IMR-90 (cell line): ENCODE data around the gene NCK1. TPM values are rescaled to one million over a fixed set of nuclear protein-coding genes. Genes with fewer than 3 reads are reported as not detected.

ENCODE experiments used
- ATAC-seq: fragments of 200-7000 bp; cut with Tn5 transposase; 2 replicates; pipeline ENCODE4 v1.9.1; 2020; ENCODE audit warnings: low read depth, mild to moderate bottlenecking, moderate library complexity
- BruUV-seq: library from RNA; stranded (reverse); fragments of 400-500 nt; replicated peaks from 2 replicates; lab custom pipeline; 2021; lab: Mats Ljungman, UMichigan
- CTCF ChIA-PET: fragments of 300-600 bp; formaldehyde crosslinking; extraction: SDS; loops from one replicate; lab custom pipeline; 2021; ENCODE audit warnings: antibody characterized with exemption; lab: Yijun Ruan, JAX
- POLR2A ChIA-PET: fragments of 300-600 bp; sonication (Branson Sonifier 250); formaldehyde crosslinking; loops from one replicate; lab custom pipeline; 2022; ENCODE audit warnings: antibody characterized with exemption; ENCODE audit not compliant: unreplicated experiment; lab: Charles Lee
- DNase-seq: peaks from one replicate; pipeline ENCODE4 v3.0.0; 2013
- H2AFZ ChIP-seq: replicated peaks from 2 replicates; pipeline ENCODE3; 2013; ENCODE audit warnings: low read length, mild to moderate bottlenecking; ENCODE audit not compliant: poor library complexity
- H2AK5ac ChIP-seq: 2 replicates; pipeline ENCODE4 v1.6.1; 2013; ENCODE audit warnings: low read depth, low read length, inconsistent platforms
- H2AK9ac ChIP-seq: replicated peaks from 2 replicates; pipeline ENCODE3; 2013; ENCODE audit warnings: mild to moderate bottlenecking, low read depth, low read length, moderate library complexity; ENCODE audit not compliant: poor library complexity
- H2BK120ac ChIP-seq: 2 replicates; pipeline ENCODE4 v1.6.1; 2013; ENCODE audit warnings: low read depth, low read length, inconsistent platforms
- H2BK15ac ChIP-seq: 3 replicates; pipeline ENCODE4 v1.6.1; 2013; ENCODE audit warnings: low read depth, low read length, inconsistent platforms
- H2BK20ac ChIP-seq: 2 replicates; pipeline ENCODE4 v1.6.1; 2013; ENCODE audit warnings: low read depth, mild to moderate bottlenecking, inconsistent platforms, low read length, moderate library complexity
- H2BK5ac ChIP-seq: 2 replicates; pipeline ENCODE4 v1.6.1; 2013; ENCODE audit warnings: mild to moderate bottlenecking, low read depth, low read length, inconsistent platforms; ENCODE audit not compliant: poor library complexity, severe bottlenecking
- H3K14ac ChIP-seq: replicated peaks from 2 replicates; pipeline ENCODE4 v1.6.1; 2013; ENCODE audit warnings: low read depth, low read length, inconsistent platforms
- H3K18ac ChIP-seq: 2 replicates; pipeline ENCODE4 v1.6.1; 2013; ENCODE audit warnings: low read depth, low read length, control low read depth
- H3K23ac ChIP-seq: 2 replicates; pipeline ENCODE4 v1.6.1; 2013; ENCODE audit warnings: low read depth, low read length, inconsistent platforms
- H3K27ac ChIP-seq: 2 replicates; pipeline ENCODE4 v1.5.1; 2013; ENCODE audit warnings: mild to moderate bottlenecking, control low read depth, low read length; ENCODE audit not compliant: insufficient read depth
- H3K27me3 ChIP-seq: 2 replicates; pipeline ENCODE4 v1.6.1; 2013; ENCODE audit warnings: low read length; ENCODE audit not compliant: control insufficient read depth, insufficient read depth
- H3K36me3 ChIP-seq: 2 replicates; pipeline ENCODE4 v1.6.1; 2013; ENCODE audit warnings: low read length, mixed read lengths; ENCODE audit not compliant: control insufficient read depth, insufficient read depth
- H3K4ac ChIP-seq: 2 replicates; pipeline ENCODE4 v1.6.1; 2013; ENCODE audit warnings: low read depth, low read length, inconsistent platforms
- H3K4me1 ChIP-seq: 2 replicates; pipeline ENCODE4 v1.6.1; 2013; ENCODE audit warnings: low read length, mixed read lengths; ENCODE audit not compliant: control insufficient read depth, insufficient read depth
- H3K4me2 ChIP-seq: 2 replicates; pipeline ENCODE4 v1.6.1; 2013; ENCODE audit warnings: low read depth, mild to moderate bottlenecking, control low read depth, low read length, moderate library complexity
- H3K4me3 ChIP-seq: 2 replicates; pipeline ENCODE4 v1.5.1; 2013; ENCODE audit warnings: low read depth, mild to moderate bottlenecking, control low read depth, low read length, moderate library complexity; ENCODE audit not compliant: insufficient read depth
- H3K56ac ChIP-seq: 2 replicates; pipeline ENCODE4 v1.6.1; 2013; ENCODE audit warnings: low read length, inconsistent platforms; ENCODE audit not compliant: insufficient read depth; ENCODE audit errors: extremely low read depth
- H3K79me1 ChIP-seq, 2 experiments: 2 replicates each; pipeline ENCODE4 v1.6.1; 2013; ENCODE audit warnings: low read length in 2 of 2, inconsistent platforms in 1 of 2, low read depth in 1 of 2
- H3K9ac ChIP-seq: 2 replicates; pipeline ENCODE4 v1.6.1; 2013; ENCODE audit warnings: low read depth, low read length, control low read depth
- H3K9me1 ChIP-seq: 2 replicates; pipeline ENCODE4 v1.6.1; 2013; ENCODE audit warnings: low read length, inconsistent platforms; ENCODE audit not compliant: insufficient read depth
- H3K9me3 ChIP-seq: 2 replicates; pipeline ENCODE4 v1.6.1; 2013; ENCODE audit warnings: low read length; ENCODE audit not compliant: control insufficient read depth, insufficient read depth
- H4K20me1 ChIP-seq: 2 replicates; pipeline ENCODE4 v1.6.1; 2013; ENCODE audit warnings: low read length, inconsistent platforms; ENCODE audit not compliant: insufficient read depth
- H4K5ac ChIP-seq: 2 replicates; pipeline ENCODE4 v1.6.1; 2013; ENCODE audit warnings: mild to moderate bottlenecking, low read depth, low read length, control low read depth
- H4K8ac ChIP-seq, 2 experiments: 2 replicates each; pipeline ENCODE4 v1.6.1; 2013; ENCODE audit warnings: low read depth in 2 of 2, low read length in 2 of 2, control low read depth in 1 of 2, inconsistent platforms in 1 of 2
- H4K91ac ChIP-seq: 2 replicates; pipeline ENCODE4 v1.6.1; 2013; ENCODE audit warnings: low read depth, low read length, inconsistent platforms; ENCODE audit not compliant: insufficient read depth
- BHLHE40 ChIP-seq: fragments of 150-350 bp; IDR thresholded peaks from 2 replicates; pipeline ENCODE4 v1.6.1; 2016; ENCODE audit warnings: mild to moderate bottlenecking, low read depth, low read length
- CEBPB ChIP-seq: IDR thresholded peaks from 2 replicates; pipeline ENCODE4 v1.6.1; 2012; ENCODE audit warnings: low read depth, low read length, improper control_type of control experiment
- CTCF ChIP-seq: conservative IDR thresholded peaks from 2 replicates; pipeline ENCODE4 v1.5.1; 2012; ENCODE audit warnings: mild to moderate bottlenecking, low read depth, low read length, improper control_type of control experiment
- ELK1 ChIP-seq: fragments of 150-350 bp; IDR thresholded peaks from 2 replicates; pipeline ENCODE4 v1.6.1; 2016; ENCODE audit warnings: low read depth, mild to moderate bottlenecking, low read length, moderate library complexity, borderline replicate concordance
- FOS ChIP-seq: fragments of 150-350 bp; IDR thresholded peaks from 2 replicates; pipeline ENCODE4 v1.6.1; 2016; ENCODE audit warnings: low read depth, low read length
- MAFK ChIP-seq: IDR thresholded peaks from 2 replicates; pipeline ENCODE4 v1.6.1; 2012; ENCODE audit warnings: low read depth, low read length, improper control_type of control experiment
- MAZ ChIP-seq: IDR thresholded peaks from 2 replicates; pipeline ENCODE4 v1.6.1; 2012; ENCODE audit warnings: low read depth, mild to moderate bottlenecking, low read length, improper control_type of control experiment, moderate library complexity, borderline replicate concordance
- MXI1 ChIP-seq: IDR thresholded peaks from 2 replicates; pipeline ENCODE4 v1.6.1; 2012; ENCODE audit warnings: low read depth, mild to moderate bottlenecking, low read length, moderate library complexity, borderline replicate concordance
- NFE2L2 ChIP-seq: fragments of 150-350 bp; IDR thresholded peaks from 2 replicates; pipeline ENCODE4 v1.6.1; 2016; ENCODE audit warnings: low read depth, mild to moderate bottlenecking, low read length
- POLR2A ChIP-seq: IDR thresholded peaks from 2 replicates; pipeline ENCODE4 v1.6.1; 2012; ENCODE audit warnings: mild to moderate bottlenecking, low read depth, low read length
- RAD21 ChIP-seq: IDR thresholded peaks from 2 replicates; pipeline ENCODE4 v1.6.1; 2012; ENCODE audit warnings: low read length, improper control_type of control experiment
- RFX5 ChIP-seq: IDR thresholded peaks from 2 replicates; pipeline ENCODE4 v1.8.0; 2012; ENCODE audit warnings: low read depth, mild to moderate bottlenecking, low read length, moderate library complexity
- SMC3 ChIP-seq: fragments of 150-350 bp; IDR thresholded peaks from 2 replicates; pipeline ENCODE4 v1.6.1; 2016; ENCODE audit warnings: low read depth, mild to moderate bottlenecking, antibody characterized with exemption, low read length, moderate library complexity
- USF2 ChIP-seq: fragments of 150-350 bp; IDR thresholded peaks from 2 replicates; pipeline ENCODE4 v1.6.1; 2017; ENCODE audit warnings: mild to moderate bottlenecking, antibody characterized with exemption, low read length, low read depth
- WGBS, 2 experiments: methylation state at CpG; one replicate each; pipeline versions ENCODE4 v1.1.5 to v1.1.7; 2013; ENCODE audit warnings: missing lambda C conversion rate in 2 of 2; ENCODE audit not compliant: insufficient read length in 1 of 2; ENCODE audit errors: extremely low coverage in 2 of 2; 5-methylcytosine and 5-hydroxymethylcytosine counted together
- dilution Hi-C: fragments of 300-500 bp; cut with HindIII; formaldehyde crosslinking; loops from one replicate; pipeline ENCODE4 v1.14.3; 2018; ENCODE audit warnings: low sequenced_read_pairs; ENCODE audit not compliant: unreplicated experiment
- in situ Hi-C: fragments of 300-500 bp; cut with MboI; formaldehyde crosslinking; loops from 3 replicates; pipeline ENCODE4 v1.14.3; 2019; ENCODE audit warnings: low sequenced_read_pairs, inconsistent platforms, mixed read lengths
- intact Hi-C: fragments of 100-400 bp; cut with micrococcal nuclease; formaldehyde crosslinking; loops from 2 replicates; pipeline ENCODE4 v1.10.0; 2022
- polyA plus RNA-seq, 3 experiments: library from polyadenylated mRNA; depleted of rRNA; stranded (reverse); fragments of >200 nt; gene quantifications; 2 replicates each; pipeline ENCODE4 v1.2.3, GENCODE V29; 2012; ENCODE audit warnings: low replicate concordance in 1 of 3
- total RNA-seq: library from RNA; depleted of rRNA; stranded (reverse); fragments of >200 nt; gene quantifications from 2 replicates; pipeline ENCODE4 v1.2.3, GENCODE V29; 2012

The NCK1 gene
- total and polyA plus RNA-seq, 2 of the 4 experiments (the other 2 are of a cell fraction) = 23.7 to 24.3 TPM

GRCh38 chr3:136988651-136989050 is 126.6 kb downstream of the NCK1 start:
- no peak overlapping the region for H2AFZ ChIP-seq
- no peak overlapping the region for H4K91ac ChIP-seq
- intact Hi-C loops (no loop called here), in situ Hi-C loops (no loop called here), dilution Hi-C loops (no loop called here)
- H4K8ac ChIP-seq = no peak overlapping the region
- H2BK15ac ChIP-seq = no peak overlapping the region
- no peak overlapping the region for H4K5ac ChIP-seq
- no TSS peak for BruUV-seq
- H3K9ac ChIP-seq = no peak overlapping the region
- no CpG with 5 or more reads among the region's 2 CpGs for WGBS, 2 experiments
- H3K36me3 ChIP-seq = no peaks in the 10 kb centered on the region
- H3K27ac ChIP-seq = no peak overlapping the region
- H3K56ac ChIP-seq = no peak overlapping the region
- no peak overlapping the region for H3K14ac ChIP-seq
- no peak overlapping the region for H2BK5ac ChIP-seq
- no peaks in the 10 kb centered on the region for H4K20me1 ChIP-seq
- H2AK5ac ChIP-seq = no peak overlapping the region
- H2BK120ac ChIP-seq = no peak overlapping the region
- DNase-seq (no peak), ATAC-seq (no peak)
- H3K27me3 ChIP-seq = no peaks in the 10 kb centered on the region
- H2BK20ac ChIP-seq = no peak overlapping the region
- H3K18ac ChIP-seq = no peak overlapping the region
- no peak overlapping the region for H3K23ac ChIP-seq
- CTCF ChIA-PET = no interaction called here
- H3K79me1 ChIP-seq = no peaks in the 10 kb centered on the region
- POLR2A ChIA-PET = no interaction called here
- no peak overlapping the region for H3K4ac ChIP-seq
- peaks cover 7% of the 10 kb centered on the region for H3K4me1 ChIP-seq
- H3K4me3 ChIP-seq = no peak overlapping the region
- no peaks in the 10 kb centered on the region for H3K9me1 ChIP-seq
- H2AK9ac ChIP-seq = no peak overlapping the region
- TF ChIP-seq POLR2A = no peak
- TF ChIP-seq ELK1 = no peak
- no peak for TF ChIP-seq MXI1
- TF ChIP-seq BHLHE40 = no peak
- TF ChIP-seq FOS = no peak
- TF ChIP-seq MAZ = no peak
- no peak for TF ChIP-seq RAD21
- TF ChIP-seq MAFK = no peak
- TF ChIP-seq CEBPB = no peak
- no peak for TF ChIP-seq RFX5
- TF ChIP-seq SMC3 = no peak
- TF ChIP-seq NFE2L2 = no peak
- no peak for TF ChIP-seq USF2
- no peak for TF ChIP-seq CTCF
- no peaks in the 10 kb centered on the region for H3K9me3 ChIP-seq
- no peak overlapping the region for H3K4me2 ChIP-seq
